ENCODE measurements around the gene ELOVL7. TPM values are rescaled to one million over a fixed set of nuclear protein-coding genes. Genes with fewer than 3 reads are reported as not detected.
A peak's percentile ranks its signal among the peaks of the same experiment; 100 is the strongest.
"Not testable (repeated sequence)": the region's sequence is repeated elsewhere in the genome, so short reads cannot be mapped to it uniquely, and the experiment has no call there.

The ELOVL7 gene
- total and polyA plus RNA-seq, 3 experiments from 2014 or later, result 0.11 to 0.18 TPM; not detected in 1

- H3K4me1 Mint-ChIP-seq; H3K4me1 ChIP-seq (ENCODE audit: insufficient read depth, low read length); H3K36me3 Mint-ChIP-seq; POLR2A ChIA-PET; H3K4me3 Mint-ChIP-seq; H3K27me3 ChIP-seq (ENCODE audit: insufficient read depth, low read length, poor library complexity, severe bottlenecking); H3K27ac Mint-ChIP-seq; H3K4me3 ChIP-seq (ENCODE audit: low read length); DNase-seq; H3K9me3 ChIP-seq (ENCODE audit: low read length); H3K36me3 ChIP-seq (ENCODE audit: insufficient read depth, low read length); H3K27ac ChIP-seq (ENCODE audit: low read depth, low read length): not testable (repeated sequence)
- Mint-ChIP-seq H3K27me3 (peaks cover 23 to 53% of the 10 kb centered on the region in 2 donors), H3K9me3 (peaks cover 0 to 14% (median 10%) of the 10 kb centered on the region in 5 donors)
- CTCF ChIA-PET, result interaction anchor here (0.8 kb wide), 1 partner anchor 11 kb away, joined by 3 read pairs; no protein-coding TSS in a partner anchor
These were observed 128.7 kb downstream of the ELOVL7 start for GRCh38 chr5:60715201-60715928.

DNA sequence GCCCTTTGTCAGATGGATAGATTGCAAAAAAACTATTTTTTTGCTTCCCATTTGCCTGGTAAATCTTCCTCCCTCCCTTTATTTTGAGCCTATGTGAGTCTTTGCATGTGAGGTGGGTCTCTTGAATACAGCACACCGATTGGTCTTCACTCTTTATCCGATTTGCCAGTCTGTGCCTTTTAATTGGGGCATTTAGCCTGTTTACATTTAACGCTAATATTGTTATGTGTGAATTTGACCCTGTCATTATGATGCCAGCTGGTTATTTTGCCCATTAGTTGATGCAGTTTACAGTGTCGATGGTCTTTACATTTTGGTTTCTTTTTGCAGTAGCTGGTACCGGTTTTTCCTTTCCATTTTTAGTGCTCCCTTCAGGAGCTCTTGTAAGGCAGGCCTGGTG lies 131.1 kb downstream of the ELOVL7 start:
- Histone ChIP-seq H3K4me1 (ENCODE audit: insufficient read depth, low read length) (no peaks in the 10 kb centered on the region), H3K4me3 (ENCODE audit: low read length) (no peak overlapping the region), H3K27me3 (ENCODE audit: insufficient read depth, low read length, poor library complexity, severe bottlenecking) (no peaks in the 10 kb centered on the region), H3K27ac (ENCODE audit: low read depth, low read length) (no peak overlapping the region), H3K36me3 (ENCODE audit: insufficient read depth, low read length) (no peaks in the 10 kb centered on the region), H3K9me3 (ENCODE audit: low read length) (no peaks in the 10 kb centered on the region)
- Mint-ChIP-seq H3K9me3 (peaks cover 0 to 14% (median 10%) of the 10 kb centered on the region in 5 donors), H3K4me1 (peaks cover 0 to 2% (median 0%) of the 10 kb centered on the region in 3 donors), H3K27ac (no peak overlapping the region), H3K36me3 (peaks cover 0 to 6% (median 0%) of the 10 kb centered on the region in 3 donors), H3K27me3 (peaks cover 15 to 42% of the 10 kb centered on the region in 2 donors), H3K4me3 (no peak overlapping the region)
- ChIA-PET POLR2A (no interaction called here), CTCF (no interaction called here)
- no peak for DNase-seq

DNA sequence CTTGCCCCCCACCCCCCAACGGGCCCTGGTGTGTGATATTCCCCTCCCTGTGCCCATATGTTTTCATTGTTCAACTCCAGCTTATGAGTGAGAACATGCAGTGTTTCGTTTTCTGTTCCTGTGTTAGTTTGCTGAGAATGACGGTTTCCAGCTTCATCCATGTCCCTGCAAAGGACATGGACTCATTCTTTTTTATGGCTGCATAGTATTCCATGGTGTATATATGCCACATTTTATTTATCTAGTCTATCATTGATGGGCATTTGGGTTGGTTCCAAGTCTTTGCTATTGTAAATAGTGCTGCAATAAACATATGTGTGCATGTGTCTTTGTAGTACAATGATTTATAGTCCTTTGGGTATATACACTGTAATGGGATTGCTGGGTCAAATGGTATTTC lies 132.2 kb downstream of the ELOVL7 start:
- H3K4me3 ChIP-seq (ENCODE audit: low read length); POLR2A ChIA-PET; H3K9me3 ChIP-seq (ENCODE audit: low read length); H3K4me1 ChIP-seq (ENCODE audit: insufficient read depth, low read length); H3K4me1 Mint-ChIP-seq; H3K36me3 Mint-ChIP-seq; H3K27ac Mint-ChIP-seq; CTCF ChIA-PET; H3K36me3 ChIP-seq (ENCODE audit: insufficient read depth, low read length); H3K4me3 Mint-ChIP-seq; H3K27ac ChIP-seq (ENCODE audit: low read depth, low read length); DNase-seq; H3K27me3 ChIP-seq (ENCODE audit: insufficient read depth, low read length, poor library complexity, severe bottlenecking): not testable (repeated sequence)
- H3K9me3 Mint-ChIP-seq, result peaks cover 0 to 11% (median 10%) of the 10 kb centered on the region in 5 donors
- peaks cover 14 to 36% of the 10 kb centered on the region in 2 donors for H3K27me3 Mint-ChIP-seq

DNA sequence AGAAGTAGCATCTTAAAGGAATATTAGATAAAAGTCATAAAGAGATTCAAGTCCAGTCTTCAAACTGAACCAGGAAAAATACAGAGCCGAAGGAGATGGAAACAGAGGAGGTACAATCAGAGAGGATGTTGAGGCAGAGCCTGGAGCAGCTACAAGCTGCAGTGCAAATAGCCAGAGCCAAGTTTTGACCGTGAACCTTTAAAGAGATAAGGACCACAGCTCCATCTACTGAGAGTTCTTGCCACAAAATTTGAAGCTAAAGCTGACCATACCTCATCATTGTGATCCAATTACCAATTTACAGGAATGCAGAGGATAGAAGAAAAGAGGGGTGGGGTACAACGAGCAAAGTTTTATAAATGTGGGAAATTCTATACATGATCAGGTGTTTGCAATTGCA lies 133.7 kb downstream of the ELOVL7 start:
- no peaks in the 10 kb centered on the region for H3K4me1 ChIP-seq (ENCODE audit: insufficient read depth, low read length)
- H3K9me3 ChIP-seq (ENCODE audit: low read length), result no peaks in the 10 kb centered on the region
- Mint-ChIP-seq H3K27ac (no peak overlapping the region), H3K9me3 (peaks cover 0 to 11% (median 8%) of the 10 kb centered on the region in 5 donors), H3K4me1 (no peaks in the 10 kb centered on the region), H3K27me3 (peaks cover 11 to 27% of the 10 kb centered on the region in 2 donors), H3K4me3 (no peak overlapping the region), H3K36me3 (peaks cover 0 to 6% (median 0%) of the 10 kb centered on the region in 3 donors)
- no peaks in the 10 kb centered on the region for H3K36me3 ChIP-seq (ENCODE audit: insufficient read depth, low read length)
- CTCF ChIA-PET, result interaction anchor here (0.7 kb wide), 1 partner anchor 10 kb away, joined by 3 read pairs; the partner anchor contains the start of gene DEPDC1B
- H3K27me3 ChIP-seq (ENCODE audit: insufficient read depth, low read length, poor library complexity, severe bottlenecking), result no peaks in the 10 kb centered on the region
- no peak overlapping the region for H3K4me3 ChIP-seq (ENCODE audit: low read length)
- POLR2A ChIA-PET, result no interaction called here
- H3K27ac ChIP-seq (ENCODE audit: low read depth, low read length), result no peak overlapping the region
- no peak for DNase-seq

- ChIA-PET CTCF (no interaction called here), POLR2A (no interaction called here)
- H3K4me1 Mint-ChIP-seq, result peaks cover 12 to 17% (median 16%) of the 10 kb centered on the region in 3 donors
- Histone ChIP-seq H3K27me3 (ENCODE audit: insufficient read depth, low read length, poor library complexity, severe bottlenecking) (no peaks in the 10 kb centered on the region), H3K27ac (ENCODE audit: low read depth, low read length) (no peak overlapping the region), H3K36me3 (ENCODE audit: insufficient read depth, low read length) (no peaks in the 10 kb centered on the region), H3K4me3 (ENCODE audit: low read length) (no peak overlapping the region), H3K9me3 (ENCODE audit: low read length) (no peaks in the 10 kb centered on the region), H3K4me1 (ENCODE audit: insufficient read depth, low read length) (peaks cover 11% of the 10 kb centered on the region)
- no peak overlapping the region for H3K4me3 Mint-ChIP-seq
- no peak overlapping the region for H3K27ac Mint-ChIP-seq
- no peaks in the 10 kb centered on the region for H3K27me3 Mint-ChIP-seq
- no peaks in the 10 kb centered on the region for H3K9me3 Mint-ChIP-seq
- peaks cover 0 to 2% (median 0%) of the 10 kb centered on the region in 3 donors for H3K36me3 Mint-ChIP-seq
- DNase-seq, result no peak
These were observed 138.9 kb downstream of the ELOVL7 start for GRCh38 chr5:60705144-60705543.

DNA sequence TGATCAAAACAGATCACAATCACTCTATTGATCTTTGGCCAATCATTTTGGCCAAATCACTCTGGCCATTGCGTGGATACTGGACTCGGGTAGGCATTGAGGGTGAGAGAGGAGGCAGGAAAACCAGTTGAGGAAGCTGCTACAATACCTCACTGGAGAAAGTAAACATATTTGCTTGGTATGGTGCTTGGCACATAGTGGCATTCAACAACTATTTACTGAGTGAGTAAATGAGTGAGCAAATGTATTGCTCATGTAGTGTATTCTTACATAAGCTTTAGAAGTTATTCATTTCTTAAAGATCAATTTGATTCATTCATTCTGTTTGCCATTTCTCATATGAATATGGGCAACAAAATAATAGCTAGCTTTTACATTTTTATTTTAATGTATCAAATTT lies 140.1 kb downstream of the ELOVL7 start:
- Histone ChIP-seq H3K4me1 (ENCODE audit: insufficient read depth, low read length) (peaks cover 18% of the 10 kb centered on the region), H3K27me3 (ENCODE audit: insufficient read depth, low read length, poor library complexity, severe bottlenecking) (no peaks in the 10 kb centered on the region), H3K27ac (ENCODE audit: low read depth, low read length) (no peak overlapping the region), H3K36me3 (ENCODE audit: insufficient read depth, low read length) (no peaks in the 10 kb centered on the region), H3K4me3 (ENCODE audit: low read length) (no peak overlapping the region), H3K9me3 (ENCODE audit: low read length) (no peaks in the 10 kb centered on the region)
- no peak overlapping the region for H3K27ac Mint-ChIP-seq
- H3K9me3 Mint-ChIP-seq, result no peaks in the 10 kb centered on the region
- POLR2A ChIA-PET, result no interaction called here
- CTCF ChIA-PET, result interaction anchor here (1.6 kb wide), 1 partner anchor 11 kb away, joined by 3 read pairs; no protein-coding TSS in a partner anchor
- no peaks in the 10 kb centered on the region for H3K27me3 Mint-ChIP-seq
- peaks cover 14 to 23% (median 20%) of the 10 kb centered on the region in 3 donors for H3K4me1 Mint-ChIP-seq
- no peak for DNase-seq
- H3K36me3 Mint-ChIP-seq, result peaks cover 0 to 2% (median 0%) of the 10 kb centered on the region in 3 donors
- H3K4me3 Mint-ChIP-seq, result peak overlapping the region in 1 of 7 donors; percentile 24

Other genes with a start within 250 kb of the ELOVL7 start
- gene DEPDC1B, start 144.1 kb downstream of the ELOVL7 start, total RNA-seq, result 10 to 100 TPM; 11.3 to 14.7 TPM
- gene DEPDC1B, start 144.1 kb downstream of the ELOVL7 start, polyA plus RNA-seq, result 0.85 TPM
- 10 to 100 TPM; 14.0 to 14.4 TPM for gene ERCC8, start 100.8 kb upstream of the ELOVL7 start, total RNA-seq
- 11.8 TPM for gene ERCC8, start 100.8 kb upstream of the ELOVL7 start, polyA plus RNA-seq
- 10 to 100 TPM; 43.9 to 46.8 TPM for gene NDUFAF2, start 100.9 kb upstream of the ELOVL7 start, total RNA-seq
- 37.7 TPM for gene NDUFAF2, start 100.9 kb upstream of the ELOVL7 start, polyA plus RNA-seq